ENCODE data around the gene CHST9.

- TF ChIP-seq CTCF (IDR thresholded peaks at IDR 0.05; ENCODE audit: low read length) (no peak), EZH2 (IDR thresholded peaks at IDR 0.05; ENCODE audit: borderline replicate concordance, low read length) (no peak)
These were observed 282.8 kb downstream of the CHST9 start for GRCh38 chr18:26902291-26902690.

All from OCI-LY1 (cell line).